GM12874 (cell line): Measurements from ENCODE around the gene CACNA1B.

Experiments used
- TF ChIP-seq, protein P1 (sequence below): IDR thresholded peaks from 2 replicates; pipeline ENCODE4 v1.5.1; 2011; ENCODE audit warnings: low read depth, mild to moderate bottlenecking, control low read depth, low read length, moderate library complexity; ENCODE audit not compliant: insufficient read depth

Gene CACNA1B

DNA sequence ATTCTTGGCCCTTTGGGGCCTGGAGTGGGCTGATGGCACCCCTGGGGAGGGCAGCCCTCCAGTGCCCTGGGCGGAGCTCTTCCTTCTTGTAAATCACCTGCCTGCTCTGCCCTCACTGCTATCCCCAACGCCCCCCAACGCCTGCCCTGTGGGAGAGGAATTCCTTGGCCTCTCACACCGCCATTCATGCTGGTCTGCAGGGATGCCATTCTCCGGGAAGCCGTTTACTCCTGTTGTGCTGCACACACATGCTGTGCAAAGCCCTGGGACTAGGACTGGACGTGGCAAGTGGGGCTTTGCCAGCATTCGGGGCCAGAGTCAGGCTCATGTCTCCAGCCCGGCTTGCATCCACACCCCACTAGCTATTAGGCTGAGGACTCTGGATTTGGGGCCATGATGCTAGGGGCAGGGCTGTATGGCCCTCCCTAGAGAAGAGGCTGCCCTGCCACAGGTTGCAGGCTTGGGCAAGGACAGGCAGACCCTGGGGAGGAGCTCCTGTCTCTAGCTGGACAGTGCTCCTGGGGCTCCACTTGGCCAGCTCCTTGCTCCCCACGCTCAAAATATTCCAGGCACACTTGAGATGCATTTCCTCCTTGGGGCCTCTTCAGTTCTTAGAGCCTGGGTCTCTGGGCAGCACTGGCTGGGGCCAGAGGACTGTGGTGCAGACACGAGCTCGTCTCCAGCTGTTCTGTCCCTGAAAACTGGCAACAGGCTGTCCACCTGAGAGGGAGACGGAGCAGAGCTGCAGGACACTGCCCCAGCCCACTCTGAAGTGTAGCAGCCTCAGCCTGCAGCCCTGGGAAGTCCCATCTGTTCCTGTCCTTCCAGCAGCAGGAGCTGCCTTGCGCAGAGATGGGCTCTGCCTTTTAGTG is 226.9 kb downstream of the CACNA1B start:
- TF ChIP-seq, protein P1, sequence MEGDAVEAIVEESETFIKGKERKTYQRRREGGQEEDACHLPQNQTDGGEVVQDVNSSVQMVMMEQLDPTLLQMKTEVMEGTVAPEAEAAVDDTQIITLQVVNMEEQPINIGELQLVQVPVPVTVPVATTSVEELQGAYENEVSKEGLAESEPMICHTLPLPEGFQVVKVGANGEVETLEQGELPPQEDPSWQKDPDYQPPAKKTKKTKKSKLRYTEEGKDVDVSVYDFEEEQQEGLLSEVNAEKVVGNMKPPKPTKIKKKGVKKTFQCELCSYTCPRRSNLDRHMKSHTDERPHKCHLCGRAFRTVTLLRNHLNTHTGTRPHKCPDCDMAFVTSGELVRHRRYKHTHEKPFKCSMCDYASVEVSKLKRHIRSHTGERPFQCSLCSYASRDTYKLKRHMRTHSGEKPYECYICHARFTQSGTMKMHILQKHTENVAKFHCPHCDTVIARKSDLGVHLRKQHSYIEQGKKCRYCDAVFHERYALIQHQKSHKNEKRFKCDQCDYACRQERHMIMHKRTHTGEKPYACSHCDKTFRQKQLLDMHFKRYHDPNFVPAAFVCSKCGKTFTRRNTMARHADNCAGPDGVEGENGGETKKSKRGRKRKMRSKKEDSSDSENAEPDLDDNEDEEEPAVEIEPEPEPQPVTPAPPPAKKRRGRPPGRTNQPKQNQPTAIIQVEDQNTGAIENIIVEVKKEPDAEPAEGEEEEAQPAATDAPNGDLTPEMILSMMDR = no peak

DNA sequence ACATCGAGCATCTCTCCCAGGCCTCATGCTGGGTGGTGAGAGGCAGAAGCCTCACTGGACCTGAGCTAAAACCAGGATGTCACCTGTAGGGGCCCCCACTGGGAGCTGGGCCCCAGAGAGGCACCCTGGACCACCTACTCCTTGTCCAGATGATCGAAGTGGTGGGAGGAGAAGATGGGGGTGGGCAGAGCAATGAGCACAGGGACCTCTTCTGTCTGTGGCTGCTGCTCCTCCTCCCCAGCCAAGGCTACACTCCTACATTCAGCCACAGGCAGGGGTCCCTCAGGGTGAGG is 227.5 kb downstream of the CACNA1B start:
- TF ChIP-seq, protein P1 = no peak

DNA sequence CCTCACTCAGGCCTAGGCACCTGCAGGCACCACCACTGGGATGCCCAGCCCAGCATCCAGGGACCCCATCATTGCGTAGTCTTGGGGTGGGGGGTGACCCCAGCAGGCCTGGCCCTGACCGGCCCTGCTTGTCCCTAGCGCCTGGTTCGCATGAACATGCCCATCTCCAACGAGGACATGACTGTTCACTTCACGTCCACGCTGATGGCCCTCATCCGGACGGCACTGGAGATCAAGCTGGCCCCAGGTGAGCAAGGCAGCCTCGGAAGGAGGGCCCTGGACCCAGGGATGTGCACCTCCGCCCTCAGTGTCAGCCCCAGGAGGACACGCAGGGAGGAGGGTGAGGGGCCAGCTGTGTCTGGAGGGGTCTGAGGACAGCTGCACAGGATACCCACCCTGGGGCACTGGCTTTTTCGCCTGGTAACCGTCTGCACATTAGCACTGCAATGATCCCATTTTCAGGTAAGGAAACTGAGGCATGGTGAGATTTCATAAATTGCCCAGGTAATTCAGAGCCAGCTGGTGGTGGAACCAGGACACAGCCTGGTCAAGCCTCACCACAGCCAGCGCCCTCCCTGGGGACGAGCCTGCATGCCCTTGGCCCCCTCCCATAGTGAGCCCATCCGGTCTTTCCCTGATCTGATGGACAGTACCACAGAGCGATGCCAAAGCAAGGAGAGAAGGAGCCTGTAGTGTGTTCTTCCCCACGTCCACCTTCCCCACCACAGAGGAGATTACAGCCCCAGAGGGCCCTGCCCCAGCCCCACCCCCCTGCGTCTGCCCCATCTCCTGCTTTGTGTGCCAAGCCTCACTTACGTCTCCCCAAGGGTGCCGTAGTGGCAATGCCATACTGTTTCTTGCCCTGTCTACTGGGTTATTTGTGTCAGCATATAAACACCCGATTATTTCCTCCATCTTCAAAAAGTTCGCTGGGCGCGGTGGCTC is 228.3 kb downstream of the CACNA1B start:
- TF ChIP-seq, protein P1 = no peak

DNA sequence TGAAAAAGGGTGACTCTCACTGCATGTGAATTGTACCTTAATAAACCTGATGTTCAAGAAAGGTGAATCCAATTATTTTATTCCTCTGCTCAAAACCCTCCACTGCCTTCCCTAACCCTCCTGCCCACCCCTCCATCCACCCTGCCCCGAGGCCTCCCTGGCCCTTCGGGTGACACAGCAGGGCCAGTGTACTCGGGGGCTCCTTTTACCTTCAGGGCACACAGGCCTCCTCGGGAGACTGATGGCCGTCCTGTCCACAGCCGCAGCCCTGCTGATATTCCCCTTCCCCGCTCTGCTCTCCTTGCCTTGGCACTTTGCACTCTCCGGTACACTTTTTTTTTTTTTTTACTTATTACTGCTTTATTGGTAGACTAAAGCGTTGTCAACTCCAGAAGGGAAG is 234.0 kb downstream of the CACNA1B start:
- TF ChIP-seq, protein P1 = no peak

DNA sequence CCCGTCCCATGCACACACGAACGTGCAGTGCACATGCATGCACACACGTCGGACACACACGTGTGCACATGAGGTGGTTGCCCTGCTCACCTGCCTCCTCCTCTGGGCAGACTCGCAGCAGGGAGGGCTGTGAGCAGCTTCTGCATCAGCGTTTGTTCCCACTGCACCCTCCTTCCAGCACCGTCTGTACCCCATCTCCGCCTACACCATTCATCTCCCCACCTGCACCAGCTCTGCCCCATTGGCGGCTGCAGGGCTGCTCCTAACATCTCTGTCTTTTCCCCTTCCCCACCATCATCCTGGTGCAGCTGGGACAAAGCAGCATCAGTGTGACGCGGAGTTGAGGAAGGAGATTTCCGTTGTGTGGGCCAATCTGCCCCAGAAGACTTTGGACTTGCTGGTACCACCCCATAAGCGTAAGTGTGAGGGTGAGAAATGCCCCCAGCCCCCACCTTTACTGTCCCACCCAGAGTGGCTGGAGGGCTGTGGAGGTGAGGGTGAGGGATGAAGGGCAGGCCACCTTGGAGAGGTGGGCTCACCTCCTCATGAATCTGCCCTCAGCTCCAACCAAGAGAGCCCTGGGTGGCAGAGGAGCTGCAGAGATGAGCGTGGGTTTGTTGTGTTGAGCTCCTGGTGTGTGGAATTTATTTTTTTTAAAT is 234.6 kb downstream of the CACNA1B start:
- TF ChIP-seq, protein P1 = no peak

DNA sequence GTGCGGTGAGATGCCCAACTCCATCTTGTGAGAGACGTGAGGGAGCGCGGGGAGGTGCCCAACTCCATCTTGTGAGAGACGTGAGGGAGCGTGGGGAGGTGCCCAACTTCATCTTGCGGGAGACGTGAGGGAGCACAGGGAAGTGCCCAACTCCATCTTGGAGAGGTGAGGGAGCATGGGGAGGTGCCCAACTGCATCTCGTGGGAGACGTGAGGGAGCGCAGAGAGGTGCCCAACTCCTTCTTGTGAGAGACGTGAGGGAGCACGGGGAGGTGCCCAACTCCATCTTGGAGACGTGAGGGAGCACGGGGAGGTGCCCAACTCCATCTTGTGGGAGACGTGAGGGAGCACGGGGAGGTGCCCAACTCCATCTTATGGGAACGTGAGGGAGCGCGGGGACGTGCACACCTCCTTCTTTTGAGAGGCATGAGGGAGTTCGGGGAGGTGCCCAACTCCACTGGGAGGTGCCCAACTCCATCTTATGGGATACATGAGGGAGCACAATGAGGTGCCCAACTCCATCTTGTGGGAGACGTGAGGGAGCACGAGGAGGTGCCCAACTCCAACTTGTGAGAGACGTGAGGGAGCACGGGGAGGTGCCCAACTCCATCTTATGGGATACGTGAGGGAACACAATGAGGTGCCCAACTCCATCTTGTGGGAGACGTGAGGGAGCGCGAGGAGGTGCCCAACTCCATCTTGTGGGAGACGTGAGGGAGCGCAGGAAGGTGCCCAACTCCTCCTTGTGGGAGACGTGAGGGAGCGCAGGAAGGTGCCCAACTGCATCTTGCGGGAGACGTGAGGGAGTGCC is 235.4 kb downstream of the CACNA1B start:
- TF ChIP-seq, protein P1 = no peak
